ENCODE data around the gene SMNDC1.

GRCh38 chr10:110284262-110284661 lies 20.5 kb downstream of the SMNDC1 start:
- TF ChIP-seq POLR2A (IDR thresholded peaks at IDR 0.05) (no peak), CTCF (IDR thresholded peaks at IDR 0.05) (no peak)

Measured in heart left ventricle (tissue), 13 donors.